ENCODE data around the gene PKHD1.

GRCh38 chr6:51949526-51949925 lies 137.9 kb downstream of the PKHD1 start:
- TF ChIP-seq SAP130 (CRISPR knock-in tag; IDR thresholded peaks at IDR 0.05; ENCODE audit: low read depth) (no peak), CBFB (CRISPR knock-in tag; IDR thresholded peaks at IDR 0.05) (no peak), KAT8 (CRISPR knock-in tag; IDR thresholded peaks at IDR 0.05) (no peak), POLR2A (IDR thresholded peaks at IDR 0.05; ENCODE audit: insufficient read depth in 1 of 2, low read depth in 2 of 2, low read length in 2 of 2) (no peak), E2F5 (CRISPR knock-in tag; conservative IDR thresholded peaks at IDR 0.05) (no peak), CTCF (CRISPR knock-in tag; IDR thresholded peaks at IDR 0.05) (no peak), ZNF138 (CRISPR knock-in tag; IDR thresholded peaks at IDR 0.05; ENCODE audit: low read depth) (no peak), POLR2AphosphoS5 (IDR thresholded peaks at IDR 0.05; ENCODE audit: low read depth, low read length) (no peak)

All from HepG2 (cell line).